ENCODE data around the gene RNU5D-1.
"Not testable (repeated sequence)": the region's sequence is repeated elsewhere in the genome, so short reads cannot be mapped to it uniquely, and the experiment has no call there.

The RNU5D-1 gene

GRCh38 chr1:44730741-44731512, at the start of gene RNU5D-1:
Gene RNU5D-1 (minus strand): TSS chr1:44731170.
- peak; percentile 96 for DNase-seq (ENCODE audit: low read depth, low spot score)

GRCh38 chr1:44780583-44781121, 49.7 kb upstream of the RNU5D-1 start:
- DNase-seq (ENCODE audit: low read depth, low spot score): no peak

DNA sequence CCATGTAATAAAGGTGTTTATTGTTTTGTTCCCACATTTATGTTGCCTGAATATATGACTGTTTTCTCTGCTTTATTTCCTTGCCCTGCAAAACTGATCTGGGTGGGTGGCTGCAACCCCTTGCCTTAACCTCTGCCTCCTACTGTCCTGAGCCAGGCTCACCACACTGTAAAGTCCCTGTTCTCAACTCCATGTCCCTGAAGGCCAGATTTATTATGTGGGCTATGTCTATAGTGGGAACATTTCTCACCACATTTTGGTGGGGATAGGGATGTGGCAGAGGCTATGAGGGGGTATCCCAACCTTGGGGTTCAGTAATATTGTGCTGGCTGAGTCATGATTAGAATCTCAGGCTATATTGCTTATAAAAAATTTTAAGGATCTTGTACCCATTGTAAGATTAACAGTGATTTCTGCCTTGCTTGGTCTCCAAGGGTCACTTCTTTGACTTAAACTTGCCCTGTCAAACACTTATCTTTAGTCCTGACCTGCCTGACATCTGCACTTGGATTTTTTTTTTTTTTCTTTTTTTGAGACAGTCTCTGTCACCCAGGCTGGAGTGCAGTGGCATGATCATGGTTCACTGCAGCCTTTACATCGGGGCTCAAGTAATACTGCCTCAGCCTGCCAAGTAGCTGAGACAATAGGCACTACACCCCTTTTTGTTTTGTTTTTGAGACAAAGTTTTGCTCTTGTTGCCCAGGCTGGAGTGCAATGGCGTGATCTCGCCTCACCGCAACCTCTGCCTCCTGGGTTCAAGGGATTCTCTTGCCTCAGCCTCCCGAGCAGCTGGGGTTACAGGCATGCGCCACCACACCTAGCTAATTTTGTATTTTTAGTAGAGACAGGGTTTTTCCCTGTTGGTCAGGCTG, 48.0 kb upstream of the RNU5D-1 start:
- no peak for DNase-seq (ENCODE audit: low read depth, low spot score)

DNA sequence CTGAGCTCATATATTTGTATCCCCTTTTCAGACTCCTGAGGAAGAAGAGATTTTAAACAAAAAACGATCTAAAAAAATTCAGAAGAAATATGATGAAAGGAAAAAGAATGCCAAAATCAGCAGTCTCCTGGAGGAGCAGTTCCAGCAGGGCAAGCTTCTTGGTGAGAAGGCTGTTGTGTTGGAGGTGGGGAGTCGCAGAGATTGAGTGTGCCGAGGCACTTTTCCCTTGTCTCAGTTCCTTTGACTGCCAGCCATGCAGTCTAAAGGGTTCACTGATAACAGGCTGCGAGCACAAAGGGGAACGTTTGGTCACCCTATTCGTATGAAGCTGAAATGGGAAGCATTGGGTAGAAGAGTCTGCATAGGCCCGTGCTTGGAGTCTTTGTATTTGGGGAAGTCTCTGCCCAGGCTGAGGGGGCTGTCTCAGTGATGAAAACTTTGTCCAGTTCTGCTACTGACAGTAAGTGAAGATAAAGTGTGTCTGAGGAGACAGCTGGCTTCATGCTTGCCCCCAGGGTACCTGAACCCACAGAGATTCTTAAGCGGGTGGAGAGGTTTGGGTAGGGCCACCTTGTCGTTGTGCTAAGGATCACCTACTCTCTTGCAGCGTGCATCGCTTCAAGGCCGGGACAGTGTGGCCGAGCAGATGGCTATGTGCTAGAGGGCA, 47.1 kb upstream of the RNU5D-1 start:
- no peak for DNase-seq (ENCODE audit: low read depth, low spot score)

DNA sequence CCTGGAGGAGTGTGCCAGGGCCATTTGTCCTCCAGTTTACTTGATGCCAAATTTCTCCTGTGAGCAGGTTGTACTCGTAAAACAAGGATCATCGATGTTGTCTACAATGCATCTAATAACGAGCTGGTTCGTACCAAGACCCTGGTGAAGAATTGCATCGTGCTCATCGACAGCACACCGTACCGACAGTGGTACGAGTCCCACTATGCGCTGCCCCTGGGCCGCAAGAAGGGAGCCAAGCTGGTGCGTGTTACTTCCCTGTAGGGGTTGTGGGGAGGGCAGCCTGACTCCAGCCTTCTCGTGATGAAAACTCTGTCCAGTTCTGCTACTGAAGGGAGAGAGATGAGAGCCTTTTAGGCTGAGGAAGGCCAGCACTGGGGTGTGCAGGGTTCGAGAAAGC, 46.6 kb upstream of the RNU5D-1 start:
- DNase-seq (ENCODE audit: low read depth, low spot score): no peak

DNA sequence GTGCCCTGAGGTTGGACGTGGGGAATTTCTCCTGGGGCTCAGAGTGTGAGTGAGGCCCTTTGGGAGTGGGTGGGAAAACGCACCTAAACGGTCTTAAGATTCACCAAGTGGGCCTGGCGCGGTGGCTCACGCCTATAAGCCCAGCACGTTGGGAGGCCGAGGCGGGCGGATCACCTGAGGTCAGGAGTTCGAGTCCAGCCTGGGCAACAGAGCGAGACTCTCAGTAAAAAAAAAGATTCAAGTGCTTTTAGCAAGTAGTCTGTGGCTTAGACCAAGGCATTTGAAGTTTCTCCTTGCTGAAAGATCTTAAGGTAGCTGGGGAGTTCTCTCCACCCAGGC, 45.7 kb upstream of the RNU5D-1 start:
- no peak for DNase-seq (ENCODE audit: low read depth, low spot score)

- DNase-seq (ENCODE audit: low read depth, low spot score): peak; percentile 34
These were observed 45.2 kb upstream of the RNU5D-1 start for GRCh38 chr1:44775930-44776729.

GRCh38 chr1:44775078-44775929, 44.3 kb upstream of the RNU5D-1 start, which contains the start of gene RPS8:
Gene RPS8 (plus strand): TSS chr1:44775540. CDS start chr1:44775597, 57 bp downstream.
- peak; percentile 97 for DNase-seq (ENCODE audit: low read depth, low spot score)

GRCh38 chr1:44766421-44766820, 35.5 kb upstream of the RNU5D-1 start:
- DNase-seq (ENCODE audit: low read depth, low spot score): not testable (repeated sequence)

DNA sequence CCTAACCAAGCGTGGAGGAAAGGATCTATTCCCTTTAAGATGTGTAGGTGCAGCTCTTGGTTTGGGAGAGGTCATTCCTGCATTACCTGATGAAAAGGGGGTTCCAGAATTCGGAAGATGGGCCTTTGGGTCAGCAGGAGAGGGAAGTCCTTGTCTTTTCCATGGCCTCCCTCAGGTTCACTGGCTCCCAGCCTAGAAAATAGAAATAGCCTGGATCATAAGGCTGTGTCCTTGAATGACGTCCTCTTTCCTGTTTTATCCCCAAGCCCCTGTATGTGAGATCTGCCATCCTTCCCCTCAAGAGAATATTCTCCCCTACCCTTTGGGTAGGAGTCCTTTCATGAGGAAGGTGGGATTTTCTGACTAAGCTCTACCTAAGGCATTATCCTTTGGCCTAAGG, 29.9 kb upstream of the RNU5D-1 start:
- DNase-seq (ENCODE audit: low read depth, low spot score): no peak

GRCh38 chr1:44759077-44759476, 28.1 kb upstream of the RNU5D-1 start:
- DNase-seq (ENCODE audit: low read depth, low spot score): no peak

DNA sequence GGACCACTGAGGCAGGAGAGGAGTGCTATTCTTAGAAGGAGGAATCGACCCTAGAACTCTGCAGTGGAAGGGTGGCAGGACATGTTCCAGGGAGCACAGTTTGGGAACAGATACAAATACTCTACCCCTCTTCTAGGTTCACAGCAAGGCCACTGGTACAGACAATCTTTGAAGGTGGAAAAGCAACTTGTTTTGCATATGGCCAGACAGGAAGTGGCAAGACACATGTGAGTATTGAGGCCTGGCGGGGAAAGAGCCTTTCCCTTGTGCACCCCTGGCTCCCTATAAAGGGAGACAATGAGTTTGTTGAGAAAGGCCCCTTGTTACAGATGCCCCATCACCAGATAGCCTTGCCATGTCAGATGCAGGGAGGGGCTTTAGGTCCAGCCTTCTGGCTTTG, 26.4 kb upstream of the RNU5D-1 start:
- no peak for DNase-seq (ENCODE audit: low read depth, low spot score)

DNA sequence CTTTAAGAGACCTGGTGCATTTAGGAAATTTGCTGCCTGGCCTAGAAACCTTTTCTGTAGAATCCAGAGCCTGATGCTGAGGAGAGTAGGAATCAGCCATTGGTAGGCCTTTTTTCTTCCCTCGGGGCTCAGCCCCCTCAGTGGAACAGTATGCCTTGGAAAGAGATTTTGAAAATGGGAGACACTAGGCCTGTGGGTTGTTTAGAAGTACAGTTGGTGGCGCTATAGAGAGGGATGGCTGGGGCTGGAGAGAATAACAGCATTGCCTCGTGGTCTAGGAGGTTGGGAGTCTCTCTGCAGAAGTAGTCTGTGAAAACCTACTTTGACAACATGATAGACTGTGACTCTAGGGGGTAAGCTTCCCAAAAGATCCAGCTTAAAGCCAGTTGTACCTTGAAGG, 16.9 kb upstream of the RNU5D-1 start:
- DNase-seq (ENCODE audit: low read depth, low spot score): no peak

DNA sequence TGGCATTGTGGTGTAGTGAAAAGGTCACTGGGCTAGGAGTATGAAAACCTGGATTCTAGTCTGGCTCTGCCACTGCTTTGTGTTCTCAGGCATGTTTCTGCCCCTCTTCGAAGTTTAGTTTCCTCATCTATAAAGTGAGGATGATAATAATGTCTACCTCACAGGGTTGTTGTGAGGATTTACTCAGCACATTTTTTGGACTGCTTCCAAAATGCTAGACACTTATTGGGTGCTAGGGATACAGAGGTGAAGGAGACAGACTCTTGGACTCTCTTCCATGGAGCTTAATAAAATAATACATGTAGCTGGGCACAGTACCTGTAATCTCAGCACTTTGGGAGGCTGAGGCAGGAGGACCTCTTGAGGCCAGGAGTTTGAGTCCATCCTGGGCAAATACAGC, 12.2 kb upstream of the RNU5D-1 start:
- no peak for DNase-seq (ENCODE audit: low read depth, low spot score)

DNA sequence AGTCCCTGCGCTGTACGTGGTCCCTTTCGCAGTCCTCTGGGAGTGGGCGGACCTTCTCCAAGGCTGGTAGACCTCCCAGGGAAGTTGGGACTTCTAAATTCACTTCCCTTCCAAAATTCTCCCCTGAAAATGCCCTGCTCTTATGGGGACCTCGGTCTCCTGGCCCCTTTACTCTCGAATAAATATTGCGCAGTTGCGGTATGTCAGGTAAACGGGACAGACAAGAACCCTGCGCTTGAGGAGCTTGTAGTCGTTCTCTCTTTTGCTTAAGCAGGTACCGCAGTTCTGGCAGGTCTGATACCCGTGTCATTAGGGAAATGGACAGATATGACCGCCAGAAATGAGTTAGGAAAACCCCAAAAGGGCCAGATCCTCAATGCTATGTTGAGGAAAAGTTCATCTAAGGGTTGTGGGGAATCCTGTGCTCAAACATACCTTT, 9.2 kb upstream of the RNU5D-1 start:
- DNase-seq (ENCODE audit: low read depth, low spot score): no peak

DNA sequence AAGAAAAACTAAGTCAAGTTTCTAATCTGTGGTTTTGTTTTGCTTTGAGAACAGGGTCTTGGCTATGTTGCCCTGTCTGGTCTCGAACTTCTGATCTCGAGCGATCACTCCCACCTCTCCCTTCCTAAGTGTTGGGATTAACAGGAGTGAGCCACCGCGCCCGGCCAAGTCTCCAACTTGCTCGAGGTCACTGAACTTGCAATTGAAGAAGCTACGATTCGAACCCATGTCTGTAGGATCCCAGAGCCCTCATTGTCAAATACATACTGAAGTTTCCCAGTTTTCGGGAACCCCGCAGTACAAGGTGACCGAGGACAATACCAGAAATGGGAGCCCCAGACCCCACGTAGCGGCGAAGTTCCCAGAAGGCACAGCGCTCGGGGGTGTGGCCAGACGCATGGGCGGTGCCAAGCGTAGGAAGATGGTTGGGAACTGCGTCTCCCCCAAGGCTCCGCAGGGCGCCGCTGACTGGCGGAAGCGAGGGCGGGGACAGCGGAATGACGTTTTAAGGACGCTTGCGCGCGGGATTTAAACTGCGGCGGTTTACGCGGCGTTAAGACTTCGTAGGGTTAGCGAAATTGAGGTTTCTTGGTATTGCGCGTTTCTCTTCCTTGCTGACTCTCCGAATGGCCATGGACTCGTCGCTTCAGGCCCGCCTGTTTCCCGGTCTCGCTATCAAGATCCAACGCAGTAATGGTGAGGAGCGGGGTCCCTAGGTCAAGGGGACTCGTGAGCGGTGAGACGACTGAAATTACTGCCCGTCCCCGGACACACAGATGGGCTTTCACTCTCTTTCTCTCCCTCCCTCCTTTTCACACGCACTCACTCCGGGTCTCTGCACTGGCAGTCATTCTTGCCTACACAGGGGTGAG, 8.6 kb upstream of the RNU5D-1 start, which contains the start of gene KIF2C:
KIF2C (plus strand) TSS at position 531 of the 872 bp plus-strand sequence; CDS start at position 627, 96 bp downstream.
- peak; percentile 97 for DNase-seq (ENCODE audit: low read depth, low spot score)

- not testable (repeated sequence) for DNase-seq (ENCODE audit: low read depth, low spot score)
These were observed 8.0 kb upstream of the RNU5D-1 start for GRCh38 chr1:44738953-44739306.

- no peak for DNase-seq (ENCODE audit: low read depth, low spot score)
These were observed 5.0 kb upstream of the RNU5D-1 start for GRCh38 chr1:44735992-44736391.

- no peak for DNase-seq (ENCODE audit: low read depth, low spot score)
These were observed 2.8 kb upstream of the RNU5D-1 start for GRCh38 chr1:44733784-44734183.
